ENCODE results near the gene ZNF90.

- TF ChIP-seq CTCF (IDR thresholded peaks at IDR 0.05; ENCODE audit: low read depth, low read length, poor library complexity, severe bottlenecking) (no peak), EZH2phosphoT487 (IDR thresholded peaks at IDR 0.05; ENCODE audit: borderline replicate concordance, low read length) (no peak)
Measured at GRCh38 chr19:20107301-20107700, 29.5 kb downstream of the ZNF90 start.
